Stimulated activated CD8-positive, alpha-beta memory T cell treated with anti-CD3 and anti-CD28 coated beads, Interleukin-4, amount 100 ng/mL, for 4 hours (primary cell): Measurements from ENCODE around the gene KIF9.
"Not testable (repeated sequence)": the region's sequence is repeated elsewhere in the genome, so short reads cannot be mapped to it uniquely, and the experiment has no call there.

Source experiments
- DNase-seq, 2 donors: peaks; one replicate each; pipeline ENCODE4 v3.0.0-alpha.2; 2020; ENCODE audit warnings: low read depth in 2 of 2, low spot score in 1 of 2

Gene KIF9, protein sequence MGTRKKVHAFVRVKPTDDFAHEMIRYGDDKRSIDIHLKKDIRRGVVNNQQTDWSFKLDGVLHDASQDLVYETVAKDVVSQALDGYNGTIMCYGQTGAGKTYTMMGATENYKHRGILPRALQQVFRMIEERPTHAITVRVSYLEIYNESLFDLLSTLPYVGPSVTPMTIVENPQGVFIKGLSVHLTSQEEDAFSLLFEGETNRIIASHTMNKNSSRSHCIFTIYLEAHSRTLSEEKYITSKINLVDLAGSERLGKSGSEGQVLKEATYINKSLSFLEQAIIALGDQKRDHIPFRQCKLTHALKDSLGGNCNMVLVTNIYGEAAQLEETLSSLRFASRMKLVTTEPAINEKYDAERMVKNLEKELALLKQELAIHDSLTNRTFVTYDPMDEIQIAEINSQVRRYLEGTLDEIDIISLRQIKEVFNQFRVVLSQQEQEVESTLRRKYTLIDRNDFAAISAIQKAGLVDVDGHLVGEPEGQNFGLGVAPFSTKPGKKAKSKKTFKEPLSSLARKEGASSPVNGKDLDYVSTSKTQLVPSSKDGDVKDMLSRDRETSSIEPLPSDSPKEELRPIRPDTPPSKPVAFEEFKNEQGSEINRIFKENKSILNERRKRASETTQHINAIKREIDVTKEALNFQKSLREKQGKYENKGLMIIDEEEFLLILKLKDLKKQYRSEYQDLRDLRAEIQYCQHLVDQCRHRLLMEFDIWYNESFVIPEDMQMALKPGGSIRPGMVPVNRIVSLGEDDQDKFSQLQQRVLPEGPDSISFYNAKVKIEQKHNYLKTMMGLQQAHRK

DNA sequence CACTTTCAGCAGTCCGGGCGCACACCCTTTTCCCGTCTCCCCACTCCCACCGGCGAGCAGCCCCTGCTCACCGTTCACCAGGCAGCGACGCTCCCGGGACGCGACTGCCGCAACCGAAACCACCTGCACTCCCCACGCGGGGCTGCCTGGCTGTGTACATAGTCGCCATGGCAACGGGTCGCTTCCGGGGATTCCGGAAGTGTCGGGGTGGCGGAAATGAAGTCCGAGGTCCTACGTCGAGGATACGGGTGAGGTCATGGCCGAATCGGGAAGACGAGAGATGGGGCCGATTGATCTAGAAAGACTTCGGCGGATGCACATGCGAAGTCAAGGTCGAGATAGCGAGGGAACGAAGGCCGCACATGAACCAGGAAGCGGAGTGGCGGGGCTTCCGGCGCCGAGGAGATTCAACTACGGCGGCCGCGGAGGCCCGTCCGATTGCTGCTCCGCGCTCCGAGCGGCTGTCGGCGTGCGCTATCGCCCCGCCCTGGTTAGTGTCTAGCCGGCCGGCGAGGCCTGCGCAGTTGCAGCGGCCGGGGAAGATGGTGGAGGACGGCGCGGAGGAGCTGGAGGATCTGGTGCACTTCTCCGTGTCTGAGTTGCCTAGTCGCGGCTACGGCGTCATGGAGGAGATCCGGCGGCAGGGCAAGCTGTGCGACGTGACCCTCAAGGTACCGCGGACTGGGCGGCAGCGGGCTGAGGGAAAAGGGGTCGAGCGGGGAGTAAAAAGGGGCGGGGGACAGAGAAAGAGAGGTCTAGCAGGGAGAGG lies at the start of gene KIF9, which contains the start of gene KLHL18:
TSS of gene KIF9 (minus strand) at position 376 of the 769 bp plus-strand sequence. CDS start 5,425 bp downstream, outside the sequence.
TSS of gene KLHL18 (plus strand) at position 521 of the 769 bp plus-strand sequence. CDS start at position 543, 22 bp downstream.
- DNase-seq = peak; percentile 92

DNA sequence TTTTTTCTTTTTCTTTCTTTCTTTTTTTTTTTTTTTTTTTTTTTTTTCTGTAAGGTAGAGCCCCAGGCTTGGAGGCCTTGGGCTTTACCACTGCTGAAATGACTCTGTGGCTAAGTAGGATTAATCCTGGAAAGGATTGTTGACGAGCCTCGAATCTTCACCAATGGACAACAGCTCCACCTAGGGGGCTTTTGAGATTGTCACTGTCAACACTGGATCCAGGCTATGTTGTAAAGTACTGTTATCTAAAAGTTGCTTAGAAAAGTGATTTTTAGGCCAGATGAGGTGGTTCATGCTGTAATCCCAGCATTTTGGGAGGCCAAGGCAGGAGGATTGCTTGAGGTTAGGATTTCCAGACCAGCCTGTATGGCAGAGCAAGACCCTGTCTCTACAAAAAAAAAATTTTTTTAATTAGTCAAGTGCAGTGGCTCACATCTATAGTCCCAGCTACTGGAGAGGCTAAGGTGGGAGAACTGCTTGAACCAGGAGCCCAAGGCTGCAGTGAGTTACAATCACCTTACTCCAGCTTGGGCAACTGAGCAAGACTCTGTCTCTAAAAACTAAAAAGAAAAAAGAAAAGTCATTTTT lies 41.8 kb upstream of the KIF9 start:
- peak in 1 of 2 donors; percentile 6 for DNase-seq

DNA sequence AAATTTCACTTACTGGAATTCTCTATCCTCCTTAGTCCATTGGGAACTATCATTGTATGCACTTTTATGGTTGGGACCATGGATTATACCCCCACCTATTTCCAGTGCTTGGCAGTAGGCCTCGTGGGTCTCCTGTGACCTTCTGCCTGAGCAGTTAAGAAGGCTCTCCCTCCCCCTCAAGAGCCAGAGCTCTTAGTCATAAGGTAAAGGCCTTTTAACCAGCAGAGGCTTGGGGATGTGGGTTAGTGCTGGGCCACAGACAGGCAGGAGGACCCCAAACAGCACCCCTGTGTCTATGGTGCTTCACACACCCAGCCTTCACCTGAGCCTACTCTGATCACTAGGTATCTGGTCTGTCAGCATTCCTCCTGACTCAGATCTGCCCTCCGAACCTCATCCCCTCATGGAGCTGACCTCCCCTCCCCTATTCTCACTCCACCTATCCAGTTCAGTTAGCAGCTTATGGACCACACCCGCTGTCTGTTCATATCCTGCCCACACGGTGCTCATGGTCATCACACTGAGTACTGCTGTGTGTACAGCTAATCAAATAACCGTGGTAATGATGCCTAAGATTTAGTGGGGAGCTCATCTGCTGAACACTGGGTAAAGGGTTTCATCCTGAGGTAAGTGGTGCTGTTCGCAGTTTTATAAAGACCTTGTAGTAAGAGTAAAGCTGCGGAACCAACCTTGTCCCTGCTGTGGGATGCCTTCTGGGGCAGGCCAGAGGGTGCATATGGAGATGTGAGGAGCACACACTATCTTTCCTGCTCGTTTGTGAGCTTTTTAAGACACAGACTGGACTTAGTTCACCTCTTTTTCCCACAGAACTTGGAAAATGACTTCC lies 41.1 kb upstream of the KIF9 start:
- no peak for DNase-seq

DNA sequence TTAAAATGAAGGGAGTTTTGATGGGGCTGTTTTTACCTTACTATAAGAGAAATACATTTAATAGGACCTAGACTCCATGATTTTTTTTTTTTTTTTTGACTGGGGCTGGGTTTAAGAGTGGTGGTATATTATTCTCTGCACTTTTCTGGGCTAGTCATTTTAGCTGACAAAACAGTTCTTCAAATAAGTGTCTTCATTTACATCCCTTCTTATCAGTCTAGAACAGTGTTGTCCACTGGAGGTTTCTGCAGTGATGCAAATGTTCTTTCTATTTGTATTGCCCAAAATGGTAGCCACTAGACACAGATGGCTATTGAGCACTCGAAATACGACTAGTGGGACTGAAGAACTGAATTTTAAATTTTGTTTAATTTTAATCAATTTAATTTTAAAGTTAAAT lies 37.4 kb upstream of the KIF9 start:
- DNase-seq = no peak

DNA sequence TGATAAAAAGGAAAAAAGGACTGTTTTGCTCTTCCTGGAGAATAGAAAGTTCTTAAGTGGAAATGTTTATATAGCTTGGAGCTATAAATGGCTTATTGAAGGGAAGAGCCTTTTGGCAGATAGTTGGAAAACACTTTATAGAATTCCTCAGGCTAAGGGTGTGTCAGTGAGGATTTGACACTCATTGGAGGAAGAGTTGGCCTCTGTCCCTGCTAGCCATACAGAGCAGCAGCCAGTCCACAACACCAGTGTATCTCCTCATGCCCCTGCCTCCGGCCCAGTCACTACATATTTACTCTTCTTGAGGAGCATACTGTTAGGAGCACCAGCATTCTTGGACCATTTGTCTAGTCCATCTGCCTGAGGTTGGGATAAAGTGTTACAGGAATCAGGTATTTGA lies 36.3 kb upstream of the KIF9 start:
- no peak for DNase-seq

DNA sequence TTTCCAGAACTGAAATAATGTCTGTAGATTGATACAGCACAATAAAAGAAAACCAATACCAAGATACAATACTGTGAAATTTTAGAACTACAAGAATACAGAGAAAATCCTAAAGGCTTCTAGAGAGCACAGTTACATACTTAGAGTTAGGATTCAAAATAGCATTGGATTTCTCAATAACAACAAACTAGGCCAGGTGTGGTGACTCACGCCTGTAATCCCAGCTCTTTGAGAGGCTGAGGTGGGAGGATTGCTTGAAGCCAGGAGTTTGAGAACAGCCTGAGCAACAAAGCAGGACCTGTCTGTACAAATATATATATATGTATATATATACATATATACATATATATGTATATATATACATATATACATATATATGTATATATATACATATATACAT lies 33.6 kb upstream of the KIF9 start:
- DNase-seq = not testable (repeated sequence)

DNA sequence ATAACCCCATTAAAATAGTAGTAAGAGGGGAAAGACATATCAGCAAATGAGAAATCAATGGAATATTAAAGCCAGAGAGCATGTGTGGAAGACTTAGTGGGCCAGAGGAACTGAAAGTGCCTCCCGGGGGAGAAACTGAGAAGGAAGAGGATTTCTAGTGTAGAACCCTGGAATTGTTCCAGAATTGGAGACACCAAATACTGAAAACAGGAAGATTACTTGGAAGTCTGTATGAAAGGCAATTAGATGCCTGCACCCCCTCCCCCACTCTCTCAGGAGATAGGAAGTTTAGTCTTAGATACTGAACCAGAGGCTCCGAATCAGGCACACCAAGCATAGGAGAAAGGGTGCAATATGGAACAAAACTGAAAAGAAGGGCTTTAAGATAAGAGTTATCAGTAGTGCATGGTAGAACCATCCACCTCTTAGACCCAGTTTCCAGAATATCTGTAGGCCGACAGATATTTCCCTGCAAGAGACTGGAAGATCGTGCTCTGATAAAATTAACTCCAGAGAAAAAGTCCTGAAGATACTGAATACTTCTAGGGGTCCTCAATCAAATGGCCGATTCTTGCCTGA lies 32.6 kb upstream of the KIF9 start:
- DNase-seq = no peak

DNA sequence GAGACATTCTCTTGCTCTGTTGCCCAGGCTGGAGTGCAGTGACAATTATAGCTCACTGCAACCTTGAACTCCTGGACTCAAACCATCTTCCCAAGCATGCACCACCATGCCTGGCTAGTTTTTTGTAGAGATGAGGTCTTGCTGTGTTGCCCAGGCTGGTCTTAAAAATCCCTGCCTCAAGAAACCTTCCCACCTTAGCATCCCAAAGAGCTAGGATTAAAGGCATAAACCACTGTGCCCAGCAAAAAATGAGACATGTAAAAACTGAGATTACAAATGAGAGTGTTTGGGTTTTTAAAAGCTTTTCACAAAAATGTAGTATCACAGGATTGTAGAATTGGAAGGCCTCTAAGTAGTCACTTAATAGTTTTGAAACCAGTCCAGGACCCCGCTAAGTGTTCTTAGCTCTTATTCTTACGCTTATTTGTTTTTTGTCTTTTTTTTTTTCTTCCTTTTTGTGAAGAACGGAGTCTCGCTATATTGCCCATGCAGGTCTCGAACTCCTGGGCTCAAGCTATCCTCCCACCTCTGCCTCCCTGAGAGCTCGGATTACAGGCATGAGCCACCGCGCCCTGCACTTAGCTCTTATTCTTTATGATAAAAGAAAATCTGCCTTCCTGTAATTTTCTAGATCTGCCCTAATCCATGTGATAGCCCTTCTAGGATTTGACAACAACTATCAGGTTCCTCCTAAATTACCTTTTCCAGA lies 31.6 kb upstream of the KIF9 start:
- no peak for DNase-seq

DNA sequence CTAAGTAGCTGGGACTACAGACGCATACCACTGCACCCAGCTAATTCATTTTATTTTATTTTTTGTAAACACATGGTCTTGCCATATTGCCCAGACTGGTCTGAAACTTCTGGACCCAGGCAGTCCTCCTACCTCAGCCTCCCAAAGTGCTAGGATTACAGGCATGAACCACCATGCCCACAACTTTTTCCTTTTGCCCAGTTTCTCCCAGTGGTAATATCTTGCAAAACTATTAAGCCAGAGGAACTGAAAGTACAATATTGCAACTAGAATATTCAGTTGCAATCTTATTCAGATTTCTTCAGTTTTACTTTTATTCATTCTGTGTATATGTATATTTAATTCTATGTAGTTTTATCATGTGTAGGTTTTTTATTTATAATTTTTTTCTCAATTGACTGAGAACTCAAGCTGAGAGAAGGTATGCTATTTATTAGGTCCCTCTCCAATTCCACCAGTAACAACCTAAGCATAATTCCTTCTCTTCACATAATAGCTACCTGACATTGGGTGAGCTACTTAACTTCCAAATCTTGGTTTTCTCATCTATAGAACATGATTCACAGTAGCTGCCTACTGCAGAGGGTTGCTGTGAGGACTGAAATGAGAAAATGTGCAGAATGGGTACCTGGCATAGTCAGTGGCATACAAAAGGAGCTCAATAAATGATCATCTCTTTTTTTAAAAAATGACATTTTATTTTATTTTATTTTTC lies 30.9 kb upstream of the KIF9 start:
- no peak for DNase-seq

DNA sequence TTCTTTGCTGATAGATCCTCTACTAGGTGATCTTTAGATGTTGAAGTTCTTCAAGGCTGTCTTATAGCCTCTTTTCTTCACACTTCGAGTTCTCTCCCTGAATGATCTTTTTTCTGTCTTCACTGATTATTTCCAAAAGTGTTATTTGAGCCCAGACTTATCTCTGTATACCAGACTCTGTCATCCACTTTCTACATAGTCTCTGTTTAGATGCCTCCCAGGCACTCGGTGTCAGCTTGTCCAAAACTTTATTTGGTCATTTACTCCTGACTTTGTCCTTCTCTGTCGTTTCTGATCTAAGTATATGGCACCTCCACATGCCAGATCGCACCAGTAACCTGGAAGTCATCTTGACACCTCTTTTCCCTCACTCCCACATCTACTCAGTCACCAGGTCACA lies 27.8 kb upstream of the KIF9 start:
- DNase-seq = no peak

DNA sequence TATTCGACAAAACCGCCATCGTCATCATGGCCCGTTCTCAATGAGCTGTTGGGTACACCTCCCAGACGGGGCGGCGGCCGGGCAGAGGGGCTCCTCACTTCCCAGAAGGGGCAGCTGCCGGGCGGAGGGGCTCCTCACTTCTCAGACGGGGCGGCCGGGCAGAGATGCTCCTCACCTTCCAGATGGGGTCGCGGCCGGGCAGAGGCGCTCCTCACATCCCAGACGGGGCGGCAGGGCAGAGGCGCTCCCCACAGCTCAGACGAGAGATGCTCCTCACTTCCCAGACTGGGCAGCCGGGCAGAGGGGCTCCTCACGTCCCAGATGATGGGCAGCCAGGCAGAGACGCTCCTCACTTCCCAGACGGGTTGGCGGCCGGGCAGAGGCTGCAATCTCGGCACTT lies 26.6 kb upstream of the KIF9 start:
- DNase-seq = not testable (repeated sequence)

DNA sequence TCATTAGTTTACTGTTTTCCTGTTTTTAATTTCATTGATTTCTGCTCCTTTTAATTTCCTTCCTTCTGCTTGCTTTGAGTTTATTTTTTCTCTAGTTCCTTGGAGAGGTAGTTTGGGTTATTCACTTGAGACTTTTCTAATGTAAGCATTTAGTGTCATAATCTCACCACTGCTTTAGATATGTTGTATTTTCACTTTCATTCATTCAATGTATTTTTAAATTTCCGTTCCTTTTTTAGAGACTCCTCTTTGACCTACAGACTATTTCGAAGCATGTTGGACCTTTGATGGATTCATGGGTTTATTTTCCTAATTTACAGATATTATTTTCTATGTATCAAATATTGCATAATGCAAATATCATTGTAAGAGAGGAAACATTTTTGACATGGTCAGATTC lies 23.4 kb upstream of the KIF9 start:
- DNase-seq = no peak

DNA sequence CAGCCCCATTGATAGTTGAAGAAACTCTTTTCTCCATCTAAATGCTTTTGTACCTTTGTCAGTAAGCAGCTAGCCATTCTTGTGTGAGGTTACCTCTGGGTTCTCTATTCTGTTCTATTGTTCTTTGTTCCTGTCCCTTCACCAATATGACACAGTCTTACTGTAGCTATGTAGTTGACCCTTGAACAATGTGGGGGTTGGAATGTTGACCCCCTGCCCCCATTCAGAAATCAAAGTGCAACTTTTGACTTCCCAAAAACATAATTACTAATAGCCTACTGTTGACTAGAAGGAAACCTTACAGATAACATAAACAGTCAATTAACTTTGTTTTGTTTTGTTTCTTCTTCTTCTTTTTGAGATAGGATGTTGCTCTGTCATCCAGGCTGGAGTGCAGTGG lies 18.9 kb upstream of the KIF9 start:
- no peak for DNase-seq

DNA sequence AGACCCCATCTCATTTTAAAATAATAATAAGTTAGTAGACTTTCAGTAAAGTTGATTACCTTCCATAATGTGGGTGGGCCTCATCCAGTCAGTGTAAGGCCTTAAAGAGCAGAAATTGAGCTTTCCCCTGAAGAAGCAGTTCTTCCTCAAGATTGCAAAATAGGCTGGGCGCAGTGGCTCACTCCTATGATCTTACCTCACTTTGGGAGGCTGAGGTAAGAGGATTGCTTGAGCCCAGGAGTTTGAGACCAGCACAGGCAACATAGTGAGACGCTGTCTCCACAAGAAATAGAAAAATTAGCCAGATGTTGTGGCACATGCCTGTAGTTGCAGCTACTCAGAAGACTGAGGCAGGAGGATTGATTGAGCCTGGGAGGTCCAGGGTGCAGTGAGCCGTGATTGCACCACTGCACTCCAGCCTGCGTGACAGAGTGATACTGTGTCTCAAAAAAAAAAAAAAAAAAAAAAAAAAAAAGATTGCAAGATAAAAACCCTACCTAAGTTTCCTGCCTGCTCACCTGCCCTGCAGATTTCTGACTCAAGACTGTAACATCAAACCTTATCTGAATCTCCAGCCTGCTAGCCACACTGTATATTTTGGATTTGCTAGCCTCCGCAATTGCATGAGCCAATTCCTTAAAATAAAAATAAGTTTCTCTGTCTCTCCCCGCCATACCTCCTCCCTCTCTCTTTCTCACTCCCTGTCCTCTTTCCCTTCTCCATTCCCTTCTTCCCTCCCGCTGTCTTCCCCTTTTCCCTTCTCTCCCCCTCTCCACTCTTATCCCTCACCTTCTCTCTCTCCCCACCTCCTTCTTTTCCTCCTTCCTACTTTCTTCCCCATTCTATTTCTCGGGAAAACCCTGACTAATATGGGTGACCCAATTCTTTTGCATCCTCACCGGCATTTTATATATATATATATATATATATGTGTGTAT lies 17.1 kb upstream of the KIF9 start:
- DNase-seq = no peak

DNA sequence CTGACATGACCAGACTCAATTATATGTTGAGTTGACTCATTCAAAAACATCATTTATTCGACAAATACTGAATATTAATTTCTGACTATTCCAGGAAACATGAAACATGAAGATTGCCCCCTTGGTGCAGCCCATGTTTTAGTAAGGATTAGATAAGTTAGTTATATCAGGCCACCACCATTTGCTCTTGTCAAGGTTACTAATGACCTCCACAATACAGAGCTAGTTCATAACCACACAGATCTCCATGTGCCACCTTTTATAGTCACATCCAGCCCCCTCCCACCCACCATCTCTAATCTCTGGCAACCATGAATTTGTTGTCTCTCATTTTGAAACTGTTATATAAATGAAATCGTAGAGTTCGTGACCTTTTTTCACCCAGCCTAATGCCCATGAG lies 15.8 kb upstream of the KIF9 start:
- no peak for DNase-seq

DNA sequence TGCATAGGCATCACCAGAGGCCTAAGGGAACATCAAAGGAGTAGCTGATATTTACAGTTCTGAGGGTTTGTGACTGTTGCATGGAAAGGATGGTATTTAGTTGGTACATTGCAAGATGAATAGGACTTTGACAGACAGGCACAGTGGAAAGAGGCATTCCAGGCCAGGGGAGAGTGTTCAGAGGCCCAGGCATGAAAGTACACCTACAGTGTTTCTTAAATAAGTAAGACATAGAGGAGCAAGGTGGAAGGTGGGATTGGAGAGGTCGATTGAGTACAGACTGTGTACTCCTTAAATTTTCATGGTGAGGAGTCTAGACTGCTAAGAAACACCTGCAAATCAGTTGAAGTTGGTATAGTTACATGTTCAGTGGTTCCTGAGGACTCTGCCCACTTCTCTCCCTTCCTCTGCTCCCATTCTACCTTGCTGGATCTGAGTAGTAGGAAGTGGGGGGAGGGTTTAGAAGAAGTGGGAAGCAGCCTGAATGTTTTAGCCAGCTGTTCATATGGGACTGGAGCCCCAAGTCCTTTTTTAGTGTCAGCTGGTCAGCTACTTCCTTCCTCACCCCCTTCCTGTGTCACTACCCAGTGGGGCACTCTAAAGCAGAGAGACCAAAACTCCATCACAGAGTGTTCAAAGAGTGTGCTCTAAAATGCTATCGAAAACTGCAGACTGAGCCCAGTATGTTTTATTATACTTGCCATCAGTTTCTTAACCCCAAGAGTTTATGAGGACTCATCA lies 14.1 kb upstream of the KIF9 start:
- DNase-seq = no peak

DNA sequence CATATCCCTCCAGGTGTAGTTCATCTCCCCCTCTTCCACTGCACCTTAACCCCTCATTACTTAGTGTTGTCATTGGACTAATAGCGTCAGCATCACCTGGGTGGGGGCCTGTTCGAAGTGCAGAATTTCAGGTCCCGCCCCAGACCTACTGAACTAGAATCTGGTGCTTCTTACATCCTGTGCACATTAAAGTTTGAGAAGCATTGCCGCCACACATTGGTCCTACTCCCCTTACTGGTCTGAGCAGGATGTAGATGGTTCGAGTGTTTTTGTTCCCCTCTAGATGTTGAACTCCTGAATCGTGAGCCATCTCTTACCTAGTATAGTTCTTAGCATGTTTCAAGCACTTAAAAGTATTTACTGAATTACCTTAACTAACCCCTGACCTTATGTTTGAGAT lies 13.4 kb upstream of the KIF9 start:
- DNase-seq = no peak
